Measurements from ENCODE around the gene SND1. TPM values are rescaled to one million over a fixed set of nuclear protein-coding genes. Genes with fewer than 3 reads are reported as not detected.

Gene SND1
- total and polyA plus RNA-seq, 2 donors (not counting 3 experiments of a cell fraction or from before 2014, with no cell fraction given) = 116 to 249 TPM

- Histone ChIP-seq H3K9me3 (replicated peaks; ENCODE audit: control insufficient read depth, insufficient read depth, low read length) (no peaks in the 10 kb centered on the region), H3K27me3 (ENCODE audit: control insufficient read depth in 2 of 2, insufficient read depth in 2 of 2, low read length in 2 of 2) (no peaks in the 10 kb centered on the region), H2AFZ (ENCODE audit: low read depth, low read length) (no peak overlapping the region), H3K27ac (ENCODE audit: insufficient read depth, low read depth, low read length) (no peak overlapping the region), H3K9ac (replicated peaks; ENCODE audit: extremely low read depth, insufficient read depth, low read length) (no peak overlapping the region), H3K79me2 (ENCODE audit: control insufficient read depth, insufficient read depth, low read length) (peaks cover 16% of the 10 kb centered on the region), H3K4me2 (ENCODE audit: insufficient read depth, low read length) (no peak overlapping the region), H3K9me1 (replicated peaks; ENCODE audit: control insufficient read depth, extremely low read depth, insufficient read depth, low read length) (no peaks in the 10 kb centered on the region), H3K4me3 (replicated peaks in 1 of 3; ENCODE audit: insufficient read depth in 1 of 3, low read depth in 1 of 3, low read length in 3 of 3) (no peak overlapping the region), H3K36me3 (ENCODE audit: control insufficient read depth in 2 of 2, extremely low read depth in 1 of 2, insufficient read depth in 2 of 2, low read length in 2 of 2) (peaks cover 3 to 10% of the 10 kb centered on the region in 2 experiments), H3K4me1 (ENCODE audit: control insufficient read depth, extremely low read depth, insufficient read depth, low read length) (peaks cover 23% of the 10 kb centered on the region), H4K20me1 (replicated peaks; ENCODE audit: control insufficient read depth, extremely low read depth, insufficient read depth, low read length) (no peaks in the 10 kb centered on the region)
- FAIRE-seq (no peak), DNase-seq (ENCODE audit: low read depth, low spot score) (no peak)
- TF ChIP-seq POLR2AphosphoS5 (IDR thresholded peaks at IDR 0.05; ENCODE audit: insufficient read depth, low read depth, low read length) = no peak
- TF ChIP-seq FOS (IDR thresholded peaks at IDR 0.05; ENCODE audit: borderline replicate concordance, insufficient read depth, low read length) = no peak
- TF ChIP-seq MYC (IDR thresholded peaks at IDR 0.05; ENCODE audit: low read depth, low read length) = no peak
- no peak for TF ChIP-seq CTCF (IDR thresholded peaks at IDR 0.05; ENCODE audit: extremely low read depth in 1 of 2, insufficient read depth in 1 of 2, low read depth in 1 of 2, low read length in 2 of 2)
- TF ChIP-seq GATA2 (IDR thresholded peaks at IDR 0.05; ENCODE audit: insufficient read depth, insufficient read length, low read depth, low read length) = no peak
- no peak for TF ChIP-seq POLR2A (IDR thresholded peaks at IDR 0.05; ENCODE audit: low read depth, low read length)
- TF ChIP-seq MAX (IDR thresholded peaks at IDR 0.05; ENCODE audit: insufficient read depth, insufficient read length) = no peak
- no peak for TF ChIP-seq EZH2 (IDR thresholded peaks at IDR 0.05; ENCODE audit: borderline replicate concordance, low read depth, low read length, severe bottlenecking)
- TF ChIP-seq JUN (IDR thresholded peaks at IDR 0.05; ENCODE audit: borderline replicate concordance, insufficient read depth, insufficient read length, low read depth) = no peak
- dilution Hi-C loops (cut with MboI; ENCODE audit: extremely low pct_ligation_motif_present, low sequenced_read_pairs) = no loop called here
- BruUV-seq (replicated peaks) = no TSS peak
- ChIA-PET CTCF (interaction anchor here (1.4 kb wide), 1 partner anchor 45 kb away, joined by 4 read pairs; no protein-coding TSS in a partner anchor), POLR2A (no interaction called here)
- intact Hi-C loops (cut with micrococcal nuclease) = no loop called here
These were observed 236.8 kb downstream of the SND1 start for GRCh38 chr7:127888825-127889224.

Data from endothelial cell of umbilical vein (primary cell).